Measurements from ENCODE around the gene BAZ1A. TPM values are rescaled to one million over a fixed set of nuclear protein-coding genes. Genes with fewer than 3 reads are reported as not detected.

BAZ1A gene
- total and polyA plus RNA-seq, 2 of the 8 experiments (the other 6 are each of a cell fraction or from before 2014, with no cell fraction given) = 8.0 to 23.1 TPM

DNA sequence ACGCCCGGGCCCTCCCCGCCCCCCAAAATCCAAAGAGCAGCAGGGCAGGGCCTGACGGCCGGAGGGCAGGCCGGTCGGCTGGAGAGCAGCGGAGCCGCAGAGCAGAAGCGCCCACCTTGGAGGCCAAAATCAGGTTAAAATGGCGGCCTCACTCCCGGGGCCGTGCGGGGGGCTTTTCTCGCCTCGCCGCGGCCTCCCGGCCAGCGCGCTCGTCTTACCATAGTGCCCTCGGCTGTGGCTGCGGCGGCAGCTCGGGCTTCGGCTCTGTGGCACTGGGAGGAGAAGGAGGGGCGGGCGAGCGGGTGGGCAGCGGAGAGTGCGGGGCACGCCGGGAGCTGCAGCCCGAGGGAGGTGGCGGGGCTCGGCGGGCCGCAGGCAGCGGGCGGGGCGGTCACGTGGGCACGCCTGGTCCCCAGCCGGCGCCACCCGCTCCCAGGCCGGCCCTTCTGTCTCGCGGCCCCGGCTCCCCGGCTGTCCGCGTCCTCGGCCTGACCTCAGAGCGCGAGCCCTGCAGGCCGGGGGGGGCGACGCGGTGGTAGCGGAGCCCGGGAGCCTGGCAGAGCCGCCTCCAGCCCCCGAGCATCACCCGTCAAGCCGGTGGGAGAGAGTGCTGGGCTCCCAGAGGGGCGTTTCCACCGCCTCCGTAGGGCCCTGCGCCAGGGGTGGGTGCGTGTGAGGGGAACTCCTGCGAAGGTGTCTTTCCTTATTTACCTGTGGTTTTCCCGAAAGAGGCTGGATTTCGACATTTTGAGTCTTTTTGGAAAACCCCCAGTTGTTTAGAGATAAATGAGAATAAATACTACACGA is 160.6 kb downstream of the BAZ1A start, which contains the start of gene CFL2 (continued):
- TF ChIP-seq TEAD4 (IDR thresholded peaks at IDR 0.05; ENCODE audit: low read depth, low read length) (0 out of 2 replicates have a peak, but pooled peaks have one; percentile 23), POLR2A (IDR thresholded peaks at IDR 0.05; ENCODE audit: control extremely low read depth in 1 of 2, low read depth in 2 of 2, low read length in 2 of 2) (peak; percentile 80 to 90), KDM4A (IDR thresholded peaks at IDR 0.05; ENCODE audit: low read depth, low read length, severe bottlenecking) (peak; percentile 65), EGR1 (IDR thresholded peaks at IDR 0.05; ENCODE audit: borderline replicate concordance, low read depth, low read length) (no peak), BRCA1 (IDR thresholded peaks at IDR 0.05; ENCODE audit: low read depth, low read length) (no peak), ZNF274 (IDR thresholded peaks at IDR 0.05; ENCODE audit: borderline replicate concordance, extremely low read depth, low read length) (no peak), BACH1 (IDR thresholded peaks at IDR 0.05; ENCODE audit: low read length) (no peak), KDM1A (IDR thresholded peaks at IDR 0.05; ENCODE audit: borderline replicate concordance, low read length) (no peak), CBX5 (IDR thresholded peaks at IDR 0.05; ENCODE audit: low read depth, low read length) (no peak), TAF7 (optimal IDR thresholded peaks at IDR 0.05; ENCODE audit: borderline replicate concordance, low read depth, low read length) (peak; percentile 81), YY1 (IDR thresholded peaks at IDR 0.05; ENCODE audit: low read depth, low read length) (peak; percentile 90), MAFK (IDR thresholded peaks at IDR 0.05; ENCODE audit: low read depth, low read length) (no peak), GABPA (IDR thresholded peaks at IDR 0.05; ENCODE audit: borderline replicate concordance, insufficient read depth, low read length) (no peak), GTF2F1 (IDR thresholded peaks at IDR 0.05; ENCODE audit: borderline replicate concordance, low read depth, low read length) (no peak; the same call in 1 of the 2 replicates), TAF1 (IDR thresholded peaks at IDR 0.05; ENCODE audit: low read depth, low read length) (peak; percentile 95), CBX8 (IDR thresholded peaks at IDR 0.05; ENCODE audit: borderline replicate concordance, low read depth, low read length) (no peak), RNF2 (IDR thresholded peaks at IDR 0.05; ENCODE audit: borderline replicate concordance, low read depth, low read length, missing control alignments, poor library complexity, severe bottlenecking) (no peak), SP4 (IDR thresholded peaks at IDR 0.05; ENCODE audit: low read length) (no peak), E2F6 (IDR thresholded peaks at IDR 0.05) (no peak), CHD2 (IDR thresholded peaks at IDR 0.05; ENCODE audit: low read length) (no peak)
- TF ChIP-seq, protein P1, sequence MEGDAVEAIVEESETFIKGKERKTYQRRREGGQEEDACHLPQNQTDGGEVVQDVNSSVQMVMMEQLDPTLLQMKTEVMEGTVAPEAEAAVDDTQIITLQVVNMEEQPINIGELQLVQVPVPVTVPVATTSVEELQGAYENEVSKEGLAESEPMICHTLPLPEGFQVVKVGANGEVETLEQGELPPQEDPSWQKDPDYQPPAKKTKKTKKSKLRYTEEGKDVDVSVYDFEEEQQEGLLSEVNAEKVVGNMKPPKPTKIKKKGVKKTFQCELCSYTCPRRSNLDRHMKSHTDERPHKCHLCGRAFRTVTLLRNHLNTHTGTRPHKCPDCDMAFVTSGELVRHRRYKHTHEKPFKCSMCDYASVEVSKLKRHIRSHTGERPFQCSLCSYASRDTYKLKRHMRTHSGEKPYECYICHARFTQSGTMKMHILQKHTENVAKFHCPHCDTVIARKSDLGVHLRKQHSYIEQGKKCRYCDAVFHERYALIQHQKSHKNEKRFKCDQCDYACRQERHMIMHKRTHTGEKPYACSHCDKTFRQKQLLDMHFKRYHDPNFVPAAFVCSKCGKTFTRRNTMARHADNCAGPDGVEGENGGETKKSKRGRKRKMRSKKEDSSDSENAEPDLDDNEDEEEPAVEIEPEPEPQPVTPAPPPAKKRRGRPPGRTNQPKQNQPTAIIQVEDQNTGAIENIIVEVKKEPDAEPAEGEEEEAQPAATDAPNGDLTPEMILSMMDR (IDR thresholded peaks at IDR 0.05; ENCODE audit: control extremely low read depth in 1 of 3, insufficient read depth in 1 of 3, low read depth in 1 of 3, low read length in 3 of 3) = no peak
